Loucy (cell line): ENCODE measurements around the gene OSBPL7.

Experiments used
- H2AFZ ChIP-seq: fragments of 200-600 bp; sonication (generic); 2 replicates; pipeline ENCODE4 v1.6.0; 2016; ENCODE audit warnings: antibody characterized with exemption, mild to moderate bottlenecking, low read length, moderate library complexity
- H3F3A ChIP-seq: fragments of 200-600 bp; 2 replicates; pipeline ENCODE4 v1.6.0; 2016; ENCODE audit warnings: antibody characterized with exemption, low read depth, mild to moderate bottlenecking
- H3K27me3 ChIP-seq: fragments of 200-600 bp; sonication (generic); 2 replicates; pipeline ENCODE4 v1.6.1; 2014; ENCODE audit warnings: low read length, mild to moderate bottlenecking; ENCODE audit not compliant: insufficient read depth, poor library complexity, severe bottlenecking
- H3K36me3 ChIP-seq: fragments of 200-600 bp; sonication (generic); 2 replicates; pipeline ENCODE4 v1.6.1; 2016; ENCODE audit warnings: low read length; ENCODE audit not compliant: insufficient read depth
- H3K4me1 ChIP-seq: fragments of 200-600 bp; sonication (generic); 2 replicates; pipeline ENCODE4 v1.5.1; 2014; ENCODE audit warnings: low read length, mild to moderate bottlenecking; ENCODE audit not compliant: insufficient read depth, poor library complexity, severe bottlenecking
- H3K4me2 ChIP-seq: fragments of 200-600 bp; sonication (generic); 2 replicates; pipeline ENCODE4 v1.6.0; 2014; ENCODE audit warnings: antibody characterized with exemption, low read length, low read depth, mild to moderate bottlenecking; ENCODE audit not compliant: poor library complexity, severe bottlenecking
- H3K4me3 ChIP-seq: fragments of 200-600 bp; sonication (generic); 2 replicates; pipeline ENCODE4 v1.5.1; 2014; ENCODE audit warnings: low read length, mild to moderate bottlenecking, mixed read lengths; ENCODE audit not compliant: poor library complexity, severe bottlenecking
- H3K79me2 ChIP-seq: fragments of 200-600 bp; sonication (generic); 2 replicates; pipeline ENCODE4 v1.6.1; 2014; ENCODE audit warnings: low read length; ENCODE audit not compliant: insufficient read depth
- H3K9ac ChIP-seq: fragments of 200-600 bp; sonication (generic); 2 replicates; pipeline ENCODE4 v1.6.0; 2014; ENCODE audit warnings: mild to moderate bottlenecking, low read depth, low read length, moderate library complexity; ENCODE audit not compliant: poor library complexity, severe bottlenecking
- H3K9me2 ChIP-seq: fragments of 200-600 bp; sonication (generic); replicated peaks from 2 replicates; pipeline ENCODE4 v1.6.1; 2016; ENCODE audit warnings: low read depth, low read length, mixed read lengths
- H3K9me3 ChIP-seq: fragments of 200-600 bp; sonication (generic); 2 replicates; pipeline ENCODE4 v1.6.1; 2014; ENCODE audit warnings: mild to moderate bottlenecking, antibody characterized with exemption, low read length, low read depth; ENCODE audit not compliant: insufficient read depth
- H4K20me1 ChIP-seq: fragments of 200-600 bp; sonication (generic); 2 replicates; pipeline ENCODE4 v1.6.0; 2014; ENCODE audit warnings: antibody characterized with exemption, low read length, mild to moderate bottlenecking; ENCODE audit not compliant: insufficient read depth, poor library complexity, severe bottlenecking
- CTCF ChIP-seq: fragments of 200-600 bp; sonication (generic); conservative IDR thresholded peaks from 2 replicates; pipeline ENCODE4 v1.5.1; 2014; ENCODE audit warnings: mild to moderate bottlenecking, antibody characterized with exemption, low read length
- EZH2phosphoT487 ChIP-seq: fragments of 200-600 bp; IDR thresholded peaks from 2 replicates; pipeline ENCODE4 v1.6.1; 2018; ENCODE audit warnings: antibody characterized with exemption, mild to moderate bottlenecking, moderate library complexity, borderline replicate concordance

Gene OSBPL7

GRCh38 chr17:47816947-47817346 is 4.6 kb downstream of the OSBPL7 start:
- Histone ChIP-seq H3F3A (no peaks in the 10 kb centered on the region), H3K9me2 (no peaks in the 10 kb centered on the region), H4K20me1 (peaks cover 5% of the 10 kb centered on the region), H3K4me3 (no peak overlapping the region), H3K4me1 (peaks cover 12% of the 10 kb centered on the region), H2AFZ (no peak overlapping the region), H3K36me3 (peaks cover 6% of the 10 kb centered on the region; the same call in 1 of the 2 replicates), H3K27me3 (no peaks in the 10 kb centered on the region), H3K9ac (no peak overlapping the region), H3K79me2 (peaks cover 12% of the 10 kb centered on the region; the same call in 1 of the 2 replicates), H3K9me3 (no peaks in the 10 kb centered on the region), H3K4me2 (no peak overlapping the region)
- TF ChIP-seq EZH2phosphoT487 (no peak), CTCF (no peak)

- TF ChIP-seq CTCF (no peak), EZH2phosphoT487 (no peak)
- H2AFZ ChIP-seq: no peak overlapping the region
- peaks cover 6% of the 10 kb centered on the region; the same call in 1 of the 2 replicates for H3K36me3 ChIP-seq
These were observed 5.4 kb downstream of the OSBPL7 start for GRCh38 chr17:47816111-47816735.

GRCh38 chr17:47815106-47815918 is 6.3 kb downstream of the OSBPL7 start:
- H3K9me3 ChIP-seq: no peaks in the 10 kb centered on the region
- H4K20me1 ChIP-seq: no peaks in the 10 kb centered on the region
- H3K27me3 ChIP-seq: no peaks in the 10 kb centered on the region
- H2AFZ ChIP-seq: no peak overlapping the region
- no peaks in the 10 kb centered on the region for H3K9me2 ChIP-seq
- H3K36me3 ChIP-seq: peaks cover 6% of the 10 kb centered on the region; the same call in 1 of the 2 replicates
- peaks cover 2% of the 10 kb centered on the region; the same call in 1 of the 2 replicates for H3K79me2 ChIP-seq
- TF ChIP-seq CTCF (no peak), EZH2phosphoT487 (no peak)
- peaks cover 5% of the 10 kb centered on the region for H3K4me1 ChIP-seq
- no peak overlapping the region for H3K4me3 ChIP-seq
- no peaks in the 10 kb centered on the region for H3F3A ChIP-seq
- no peak overlapping the region for H3K4me2 ChIP-seq
- no peak overlapping the region for H3K9ac ChIP-seq

More at GRCh38 chr17:47816111-47816735, 5.4 kb downstream of the OSBPL7 start:
- H3K4me1 ChIP-seq: peaks cover 12% of the 10 kb centered on the region
- H3K4me3 ChIP-seq: no peak overlapping the region
- no peak overlapping the region for H3K4me2 ChIP-seq
- H3K9me2 ChIP-seq: no peaks in the 10 kb centered on the region
- H3K27me3 ChIP-seq: no peaks in the 10 kb centered on the region
- H3K79me2 ChIP-seq: peaks cover 10% of the 10 kb centered on the region; the same call in 1 of the 2 replicates
- H3K9me3 ChIP-seq: no peaks in the 10 kb centered on the region
- no peak overlapping the region for H3K9ac ChIP-seq
- H3F3A ChIP-seq: no peaks in the 10 kb centered on the region
- H4K20me1 ChIP-seq: peaks cover 2% of the 10 kb centered on the region
